GM12872 (cell line): ENCODE data around the gene RAD23B.

ENCODE experiments used
- CTCF ChIP-seq: IDR thresholded peaks from 3 replicates; pipeline ENCODE4 v1.5.1; 2011; ENCODE audit warnings: low read depth, mild to moderate bottlenecking, low read length, moderate library complexity; ENCODE audit not compliant: insufficient read depth

The RAD23B gene

DNA sequence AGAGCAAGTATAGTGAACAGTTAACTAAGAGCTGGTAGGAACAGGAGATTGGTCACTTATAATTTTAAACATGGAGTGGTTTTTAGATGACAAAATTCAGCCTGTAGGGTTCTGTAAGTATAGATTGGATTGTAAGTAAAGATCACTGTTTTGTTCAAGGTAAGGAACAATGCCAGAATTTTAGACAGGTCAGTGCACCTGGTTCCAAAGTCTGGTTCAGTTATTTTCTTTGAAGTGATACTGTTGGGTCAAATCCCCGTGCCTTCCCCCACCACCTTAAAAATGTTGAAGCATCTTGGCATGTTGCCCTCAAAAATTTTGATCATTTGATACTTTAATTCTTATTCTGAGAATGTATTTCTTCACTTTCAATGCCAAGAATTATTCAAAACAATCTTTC is 12.9 kb downstream of the RAD23B start:
- TF ChIP-seq CTCF: no peak

GRCh38 chr9:107299437-107299836 is 16.4 kb downstream of the RAD23B start:
- 0 out of 3 replicates have a peak, but pooled peaks have one; percentile 8 for TF ChIP-seq CTCF

DNA sequence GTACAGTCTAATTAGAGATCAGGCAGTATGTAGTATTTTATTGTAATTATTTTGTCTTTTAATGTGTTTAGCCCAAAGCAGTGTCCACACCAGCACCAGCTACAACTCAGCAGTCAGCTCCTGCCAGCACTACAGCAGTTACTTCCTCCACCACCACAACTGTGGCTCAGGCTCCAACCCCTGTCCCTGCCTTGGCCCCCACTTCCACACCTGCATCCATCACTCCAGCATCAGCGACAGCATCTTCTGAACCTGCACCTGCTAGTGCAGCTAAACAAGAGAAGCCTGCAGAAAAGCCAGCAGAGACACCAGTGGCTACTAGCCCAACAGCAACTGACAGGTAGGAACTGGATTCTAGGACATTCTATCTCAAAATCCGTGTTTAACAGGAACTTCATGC is 23.2 kb downstream of the RAD23B start:
- no peak for TF ChIP-seq CTCF

- TF ChIP-seq CTCF: no peak
These were observed 24.3 kb downstream of the RAD23B start for GRCh38 chr9:107307331-107307730.

DNA sequence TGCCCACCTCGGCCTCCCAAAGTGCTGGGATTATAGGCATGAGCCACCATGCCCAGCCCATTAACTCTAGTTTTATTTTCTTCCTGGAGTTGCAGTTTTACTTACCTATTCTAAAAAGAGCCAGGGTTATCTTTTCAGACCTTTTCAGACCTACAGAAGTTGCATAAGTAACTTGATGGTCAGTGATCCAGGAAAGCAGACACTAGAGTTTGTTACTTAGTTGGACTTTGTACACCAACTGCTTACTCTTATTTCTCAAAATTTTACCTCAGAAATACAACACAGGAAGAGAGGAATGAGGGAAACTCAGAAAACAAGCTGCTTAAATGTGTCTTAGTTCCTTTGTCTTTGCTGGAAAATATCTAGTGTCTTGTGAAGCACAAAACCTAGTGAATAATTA is 25.4 kb downstream of the RAD23B start:
- no peak for TF ChIP-seq CTCF

GRCh38 chr9:107309271-107309670 is 26.2 kb downstream of the RAD23B start:
- TF ChIP-seq CTCF: no peak

DNA sequence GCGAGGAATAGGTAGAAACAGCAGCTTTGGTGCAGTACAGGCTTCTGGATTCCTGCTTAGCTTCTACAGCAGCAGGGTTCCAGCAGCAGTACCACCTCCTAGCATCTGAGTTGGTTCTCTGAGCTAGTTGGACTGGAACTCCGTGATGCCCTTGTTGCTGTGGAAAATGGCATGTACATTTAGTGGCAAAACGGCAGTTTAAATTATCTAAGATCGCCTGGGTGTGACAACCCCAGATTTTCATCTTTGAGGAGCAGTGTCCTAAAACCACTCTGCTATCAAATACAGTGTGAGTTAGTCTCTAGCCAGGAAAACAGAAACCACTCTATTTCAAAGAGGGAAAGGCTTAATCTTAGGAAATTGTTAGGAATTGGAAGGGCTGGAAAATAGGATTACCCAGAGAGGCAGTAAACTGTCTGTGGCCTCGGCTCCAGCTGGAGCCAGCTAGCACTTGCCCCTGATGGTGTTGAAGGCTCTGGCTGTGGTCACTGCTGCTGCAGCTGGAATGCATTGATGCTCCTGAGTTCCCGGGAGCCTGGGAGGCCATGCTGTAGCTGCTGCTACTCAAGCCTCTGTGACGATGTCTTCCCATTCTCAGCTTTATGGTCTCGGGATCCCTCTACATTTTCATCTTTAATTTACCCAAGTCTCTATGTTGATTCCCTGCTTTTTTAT is 29.4 kb downstream of the RAD23B start:
- no peak for TF ChIP-seq CTCF
